WI38 (cell line): ENCODE measurements around the gene TARBP1.

Source experiments
- H3K4me3 ChIP-seq: 2 replicates; pipeline ENCODE4 v1.5.1; 2011; ENCODE audit warnings: low read depth, mild to moderate bottlenecking, control low read depth, low read length
- TF ChIP-seq, protein P1 (sequence below): IDR thresholded peaks from 2 replicates; pipeline ENCODE4 v1.5.1; 2012; ENCODE audit warnings: low read depth, mild to moderate bottlenecking, control low read depth, low read length

The TARBP1 gene

DNA sequence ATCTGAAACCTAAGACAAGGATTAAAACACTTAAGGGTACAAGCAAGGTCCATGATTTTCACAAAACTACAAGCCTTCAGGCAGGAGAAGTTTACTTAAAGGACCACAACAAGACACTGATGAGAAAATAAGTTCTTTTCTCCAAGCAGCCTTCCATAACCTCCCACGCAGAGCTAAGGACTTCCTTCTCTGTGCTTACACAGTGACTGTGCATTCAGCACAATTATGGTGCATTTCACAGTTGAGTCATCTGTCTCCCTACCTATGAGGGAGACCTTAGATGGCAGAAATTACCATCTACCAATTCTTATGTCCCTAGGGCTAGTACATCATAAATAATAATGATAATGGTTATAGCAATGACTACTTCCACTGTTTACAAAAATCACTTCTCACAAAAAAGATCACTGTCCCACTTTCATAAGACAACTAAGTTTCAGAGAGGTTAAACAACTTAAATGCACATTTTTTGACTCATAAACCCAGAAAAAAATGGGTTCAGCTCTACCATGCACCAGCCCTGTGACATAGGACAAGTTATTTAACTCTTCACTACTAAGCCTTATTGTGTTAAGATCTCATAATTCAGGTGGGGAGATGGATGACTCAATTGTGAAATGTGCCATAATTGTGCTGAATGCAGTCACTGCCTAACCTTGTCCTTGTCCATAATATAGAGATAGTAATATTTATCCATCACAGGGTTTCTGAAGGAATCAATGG lies 45.3 kb downstream of the TARBP1 start:
- H3K4me3 ChIP-seq, result no peak overlapping the region
- TF ChIP-seq, protein P1, sequence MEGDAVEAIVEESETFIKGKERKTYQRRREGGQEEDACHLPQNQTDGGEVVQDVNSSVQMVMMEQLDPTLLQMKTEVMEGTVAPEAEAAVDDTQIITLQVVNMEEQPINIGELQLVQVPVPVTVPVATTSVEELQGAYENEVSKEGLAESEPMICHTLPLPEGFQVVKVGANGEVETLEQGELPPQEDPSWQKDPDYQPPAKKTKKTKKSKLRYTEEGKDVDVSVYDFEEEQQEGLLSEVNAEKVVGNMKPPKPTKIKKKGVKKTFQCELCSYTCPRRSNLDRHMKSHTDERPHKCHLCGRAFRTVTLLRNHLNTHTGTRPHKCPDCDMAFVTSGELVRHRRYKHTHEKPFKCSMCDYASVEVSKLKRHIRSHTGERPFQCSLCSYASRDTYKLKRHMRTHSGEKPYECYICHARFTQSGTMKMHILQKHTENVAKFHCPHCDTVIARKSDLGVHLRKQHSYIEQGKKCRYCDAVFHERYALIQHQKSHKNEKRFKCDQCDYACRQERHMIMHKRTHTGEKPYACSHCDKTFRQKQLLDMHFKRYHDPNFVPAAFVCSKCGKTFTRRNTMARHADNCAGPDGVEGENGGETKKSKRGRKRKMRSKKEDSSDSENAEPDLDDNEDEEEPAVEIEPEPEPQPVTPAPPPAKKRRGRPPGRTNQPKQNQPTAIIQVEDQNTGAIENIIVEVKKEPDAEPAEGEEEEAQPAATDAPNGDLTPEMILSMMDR, result no peak

DNA sequence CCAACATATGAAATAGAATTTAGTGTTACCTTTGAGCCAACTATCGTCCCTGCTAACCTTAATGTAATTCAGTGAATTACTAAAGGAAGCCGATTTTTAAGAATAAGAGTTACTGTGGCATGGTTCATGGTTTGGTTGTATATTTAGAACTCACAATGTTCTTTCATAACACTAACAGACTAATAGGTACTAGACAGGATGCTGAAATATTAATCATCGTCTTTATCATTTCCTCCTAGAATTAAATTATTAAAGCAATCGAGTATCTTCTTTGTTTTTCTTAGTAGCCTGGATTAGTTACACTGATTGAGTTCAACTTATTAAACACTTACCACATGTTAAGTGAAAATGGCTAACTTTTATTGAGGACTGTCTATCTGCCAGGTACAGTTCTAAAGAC lies 47.7 kb downstream of the TARBP1 start:
- TF ChIP-seq, protein P1, result no peak
- no peak overlapping the region for H3K4me3 ChIP-seq

DNA sequence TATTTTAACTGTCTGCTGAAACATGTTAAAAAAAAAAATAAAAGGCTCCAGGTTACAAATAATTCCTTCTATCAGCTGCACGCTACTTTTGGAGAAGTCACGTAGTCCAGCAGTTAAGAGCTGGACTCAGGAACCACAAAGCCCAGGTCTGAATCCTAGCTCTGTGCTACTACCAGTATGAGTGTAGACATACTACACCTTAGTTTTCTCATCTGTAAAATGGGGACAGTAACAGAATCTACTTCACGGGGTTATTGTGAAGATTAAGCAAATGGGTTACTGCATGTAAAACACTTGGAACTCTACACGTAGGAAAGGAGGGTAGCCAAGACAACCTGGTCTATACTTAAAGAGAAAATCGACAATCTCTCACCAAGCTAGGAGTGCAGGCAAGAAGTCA lies 48.3 kb downstream of the TARBP1 start:
- TF ChIP-seq, protein P1, result no peak
- H3K4me3 ChIP-seq, result no peak overlapping the region

DNA sequence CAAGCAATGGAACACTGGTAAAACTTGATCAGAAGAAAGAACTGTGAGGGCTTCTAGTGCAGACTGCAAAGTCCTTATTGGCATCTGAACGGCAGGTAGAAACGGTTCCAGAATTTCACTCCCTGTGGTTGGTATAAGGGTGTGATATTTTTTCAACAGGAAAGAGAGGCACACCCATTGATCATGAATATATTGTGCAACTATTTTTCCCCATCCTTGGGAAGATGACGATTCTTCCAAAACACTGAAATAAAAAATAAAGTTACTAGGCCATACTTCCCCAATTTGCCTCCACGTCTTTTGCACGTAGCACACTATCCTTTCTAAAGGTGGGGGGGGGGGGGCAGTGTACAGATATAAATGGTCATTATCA lies 49.6 kb downstream of the TARBP1 start:
- H3K4me3 ChIP-seq, result no peak overlapping the region

DNA sequence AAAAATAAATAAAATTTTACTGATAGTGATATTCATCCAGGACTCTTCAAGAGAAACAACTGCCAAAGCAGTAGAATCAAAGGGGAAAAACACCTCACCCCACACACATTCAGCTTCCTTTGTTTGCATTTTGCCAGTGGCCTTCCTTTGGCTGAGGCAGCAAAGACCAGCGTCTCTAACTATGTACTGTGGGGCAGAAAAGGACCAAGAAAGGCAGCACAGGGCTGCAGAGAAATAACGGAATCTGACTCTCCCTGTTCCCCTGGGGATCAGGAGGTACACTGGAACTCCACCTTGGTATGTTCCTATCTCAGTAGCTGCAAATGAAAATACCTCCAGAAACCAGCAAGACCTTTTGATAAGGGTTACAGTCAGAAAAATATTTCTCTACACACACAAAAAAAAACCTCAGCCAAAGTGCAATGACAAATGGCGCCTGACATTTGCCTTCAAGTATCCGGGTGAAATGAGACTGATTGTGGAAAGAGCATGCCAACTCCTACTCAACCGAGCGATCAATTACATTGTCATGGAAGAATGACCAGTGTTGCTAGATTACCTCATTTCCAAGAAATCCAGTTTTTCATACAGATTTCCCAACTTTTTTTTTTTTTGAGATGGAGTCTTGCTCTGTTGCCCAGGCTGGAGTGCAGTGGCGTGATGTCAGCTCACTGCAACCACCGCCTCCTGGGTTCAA lies 50.9 kb downstream of the TARBP1 start:
- TF ChIP-seq, protein P1, result no peak
- H3K4me3 ChIP-seq, result no peak overlapping the region

More for the DNA sequence above, 49.6 kb downstream of the TARBP1 start:
- TF ChIP-seq, protein P1, result no peak

DNA sequence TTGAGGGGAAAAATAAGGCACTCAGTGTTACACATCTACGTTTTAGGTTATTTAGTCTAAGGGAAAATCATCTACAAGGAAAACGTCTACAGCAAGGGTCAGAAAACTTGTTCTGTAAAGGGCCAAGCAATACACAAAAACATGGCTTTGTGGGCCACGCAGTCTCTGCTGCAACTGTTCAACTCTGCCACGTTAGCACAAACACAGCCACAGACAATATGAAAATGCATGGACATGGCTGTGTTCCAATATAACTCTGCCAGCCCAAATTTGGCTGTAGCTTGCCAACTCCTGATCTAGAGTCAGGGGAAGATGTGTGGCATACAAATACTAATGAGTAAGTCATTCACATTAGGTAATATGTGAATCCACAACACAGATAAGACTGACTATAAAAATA lies 65.0 kb downstream of the TARBP1 start:
- H3K4me3 ChIP-seq, result no peak overlapping the region
- TF ChIP-seq, protein P1, result no peak

DNA sequence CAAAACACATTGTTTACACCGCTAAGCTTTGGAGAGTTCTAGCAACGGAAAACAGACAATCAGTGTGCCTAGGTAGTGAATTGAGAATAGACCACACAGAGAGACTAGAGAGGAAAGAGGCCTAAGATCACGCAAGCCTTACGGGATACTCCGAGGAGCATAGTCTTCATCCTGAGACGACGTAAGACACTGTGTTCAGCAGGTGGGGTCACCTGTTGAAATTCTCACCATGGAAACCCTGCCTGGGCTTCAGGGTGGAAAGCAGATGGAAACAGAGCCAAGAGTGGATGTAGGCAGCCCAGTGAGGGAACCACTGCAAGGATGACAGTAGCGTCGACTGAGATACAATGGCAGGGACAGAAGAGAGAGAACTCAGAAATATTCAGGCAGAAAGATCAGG lies 65.5 kb downstream of the TARBP1 start:
- TF ChIP-seq, protein P1, result no peak

More for the DNA sequence above, 65.5 kb downstream of the TARBP1 start:
- H3K4me3 ChIP-seq, result no peak overlapping the region
